Transverse colon (tissue), 4 donors: ENCODE results near the gene SARDH. TPM values are rescaled to one million over a fixed set of nuclear protein-coding genes. Genes with fewer than 3 reads are reported as not detected.

Source experiments
- DNase-seq: peaks from one replicate; pipeline ENCODE4 v3.0.0-alpha.2; 2019
- H3K27ac ChIP-seq, 4 donors: fragments of 200-600 bp; sonication (generic); 2 replicates each; pipeline ENCODE4 v1.5.1; 2016 to 2018; ENCODE audit warnings: inconsistent platforms in 4 of 4
- H3K27me3 ChIP-seq: fragments of 200-600 bp; sonication (generic); 2 replicates; pipeline ENCODE4 v1.5.1; 2017; ENCODE audit warnings: inconsistent platforms
- H3K36me3 ChIP-seq, 4 donors: fragments of 200-600 bp; sonication (generic); 2 replicates each; pipeline ENCODE4 v1.5.1; 2017 to 2019; ENCODE audit warnings: inconsistent platforms in 4 of 4
- H3K4me1 ChIP-seq, 4 donors: fragments of 200-600 bp; sonication (generic); 2 replicates each; pipeline ENCODE4 v1.5.1; 2017 to 2020; ENCODE audit warnings: inconsistent platforms in 4 of 4
- H3K4me3 ChIP-seq, 4 donors: fragments of 200-600 bp; sonication (generic); 1 replicate in 1 of 4; 2 replicates in 3 of 4; pipeline versions ENCODE4 v1.5.1 to v1.6.1; 2017 to 2019; ENCODE audit warnings: inconsistent platforms in 4 of 4
- H3K9me3 ChIP-seq, 2 donors: fragments of 200-600 bp; sonication (generic); 2 replicates each; pipeline ENCODE4 v1.5.1; 2017 to 2019; ENCODE audit warnings: inconsistent platforms in 2 of 2
- CTCF ChIP-seq, 5 experiments: fragments of 200-600 bp in 3 of 5; fragments of 450-650 bp in 2 of 5; sonication (generic) in 3 of 5; IDR thresholded peaks; 1 replicate in 2 of 5; 2 replicates in 3 of 5; pipeline ENCODE4 v1.5.1; 2016 to 2017; ENCODE audit warnings: antibody characterized with exemption in 5 of 5, inconsistent platforms in 3 of 5, mild to moderate bottlenecking in 2 of 5, moderate library complexity in 1 of 5
- EP300 ChIP-seq: sonication (generic); formaldehyde crosslinking; IDR thresholded peaks from one replicate; pipeline ENCODE4 v1.6.1; 2017; ENCODE audit warnings: antibody characterized with exemption, low read depth
- POLR2A ChIP-seq: fragments of 450-650 bp; IDR thresholded peaks from one replicate; pipeline ENCODE4 v1.6.1; 2016; ENCODE audit warnings: antibody characterized with exemption, mild to moderate bottlenecking, moderate library complexity
- POLR2AphosphoS5 ChIP-seq, 3 donors: sonication (generic); formaldehyde crosslinking; IDR thresholded peaks; one replicate each; pipeline ENCODE4 v1.6.1; 2016; ENCODE audit warnings: antibody characterized with exemption in 3 of 3
- whole genome bisulfite sequencing, 2 donors: methylation state at CpG; one replicate each; pipeline ENCODE4 v1.1.5; 2018; ENCODE audit warnings: low coverage in 1 of 2; 5-methylcytosine and 5-hydroxymethylcytosine counted together
- in situ Hi-C, 4 donors: fragments of 200-750 bp; cut with MboI; loops; one replicate each; pipeline versions ENCODE4 v1.15.0 to v1.15.1; 2017; ENCODE audit warnings: low sequenced_read_pairs in 3 of 4, low pct_ligation_motif_present in 1 of 4, low pct_unique_long_range_greater_than_20kb in 1 of 4
- intact Hi-C: fragments of 100-400 bp; cut with DNase I; formaldehyde crosslinking; loops from one replicate; pipeline ENCODE4 v1.15.1; 2023; ENCODE audit warnings: low total_unique reads
- total RNA-seq, 4 donors: library from RNA; depleted of rRNA; stranded (reverse); fragments of >200 nt; gene quantifications; one replicate each; pipeline ENCODE4 v1.1.0, GENCODE V29; 2016

The SARDH gene
- total RNA-seq, 4 donors from 2014 or later, result 0.68 to 1.1 (median 0.95) TPM; not detected in 1

- no peaks in the 10 kb centered on the region for H3K36me3 ChIP-seq
- no peaks in the 10 kb centered on the region for H3K9me3 ChIP-seq
- no peak for DNase-seq
- no peaks in the 10 kb centered on the region for H3K27me3 ChIP-seq
- no peak for TF ChIP-seq EP300
- TF ChIP-seq POLR2A, result no peak
- TF ChIP-seq POLR2AphosphoS5 (IDR thresholded peaks at IDR 0.05), result no peak
- TF ChIP-seq CTCF (IDR thresholded peaks at IDR 0.05), result no peak
- no peak overlapping the region for H3K27ac ChIP-seq
- intact Hi-C loops, result no loop called here
- H3K4me3 ChIP-seq, result no peak overlapping the region
- in situ Hi-C loops, result no loop called here
- H3K4me1 ChIP-seq, result peaks cover 0 to 14% (median 0%) of the 10 kb centered on the region in 4 donors
- WGBS, 2 donors, result 93 to 97% methylated on average over 12 to 34 of the region's 35 CpGs
Measured at GRCh38 chr9:133681658-133682306, 56.4 kb downstream of the SARDH start.

GRCh38 chr9:133680976-133681657, 57.0 kb downstream of the SARDH start:
- no peak overlapping the region for H3K27ac ChIP-seq
- no peaks in the 10 kb centered on the region for H3K36me3 ChIP-seq
- H3K27me3 ChIP-seq, result no peaks in the 10 kb centered on the region
- H3K9me3 ChIP-seq, result no peaks in the 10 kb centered on the region
- DNase-seq, result no peak
- in situ Hi-C loops, result no loop called here
- intact Hi-C loops, result no loop called here
- TF ChIP-seq POLR2AphosphoS5 (IDR thresholded peaks at IDR 0.05) (no peak), POLR2A (no peak), EP300 (no peak), CTCF (IDR thresholded peaks at IDR 0.05) (no peak)
- peaks cover 0 to 14% (median 0%) of the 10 kb centered on the region in 4 donors for H3K4me1 ChIP-seq
- 83% methylated on average over 20 of the region's 20 CpGs; no CpG with 5 or more reads in 1 of the 2 donors for WGBS, 2 donors
- H3K4me3 ChIP-seq, result no peak overlapping the region

GRCh38 chr9:133680250-133680975, 57.7 kb downstream of the SARDH start:
- 77% methylated on average over 20 of the region's 21 CpGs; no CpG with 5 or more reads in 1 of the 2 donors for WGBS, 2 donors
- in situ Hi-C loops, result no loop called here
- intact Hi-C loops, result no loop called here

More at GRCh38 chr9:133680250-133680975, 57.7 kb downstream of the SARDH start:
- H3K4me1 ChIP-seq, result peaks cover 0 to 14% (median 0%) of the 10 kb centered on the region in 4 donors
- H3K27me3 ChIP-seq, result no peaks in the 10 kb centered on the region
- H3K36me3 ChIP-seq, result no peaks in the 10 kb centered on the region
- H3K9me3 ChIP-seq, result no peaks in the 10 kb centered on the region
- no peak overlapping the region for H3K27ac ChIP-seq
- TF ChIP-seq POLR2AphosphoS5 (IDR thresholded peaks at IDR 0.05) (no peak), POLR2A (no peak), EP300 (no peak), CTCF (IDR thresholded peaks at IDR 0.05) (no peak)
- no peak overlapping the region for H3K4me3 ChIP-seq
- no peak for DNase-seq
